AG09309 (cell line): Measurements from ENCODE around the gene EIF5A.

Experiments
- DNase-seq: peaks from one replicate; pipeline ENCODE4 v3.0.0-alpha.2; 2010; ENCODE audit warnings: low read depth
- H3K4me3 ChIP-seq: 2 replicates; pipeline ENCODE4 v1.5.1; 2011; ENCODE audit warnings: mild to moderate bottlenecking, low read depth, low read length, moderate library complexity; ENCODE audit not compliant: control insufficient read depth
- CTCF ChIP-seq: IDR thresholded peaks from 2 replicates; pipeline ENCODE4 v1.5.1; 2011; ENCODE audit warnings: mild to moderate bottlenecking, low read depth, low read length, inconsistent platforms; ENCODE audit not compliant: insufficient read depth, control insufficient read depth; ENCODE audit errors: missing control alignments

Gene EIF5A

GRCh38 chr17:7306911-7307685 lies at the start of gene EIF5A:
Gene EIF5A, plus strand, starts transcription at chr17:7307628. Its CDS starts 2,008 bp downstream, at chr17:7309636.
- DNase-seq = peak; percentile 100
- peak within 1 kb of the TSS; percentile 68 for H3K4me3 ChIP-seq
- no peak for TF ChIP-seq CTCF

GRCh38 chr17:7258731-7259554 lies 48.5 kb upstream of the EIF5A start:
- no peak for TF ChIP-seq CTCF
- no peak overlapping the region for H3K4me3 ChIP-seq
- no peak for DNase-seq

GRCh38 chr17:7259555-7259889 lies 47.9 kb upstream of the EIF5A start:
- no peak for TF ChIP-seq CTCF
- H3K4me3 ChIP-seq = no peak overlapping the region
- DNase-seq = no peak

GRCh38 chr17:7260151-7260550 lies 47.3 kb upstream of the EIF5A start:
- no peak for DNase-seq
- no peak overlapping the region for H3K4me3 ChIP-seq
- no peak for TF ChIP-seq CTCF

GRCh38 chr17:7260651-7261378 lies 46.6 kb upstream of the EIF5A start:
- peak overlapping the region; percentile 36 for H3K4me3 ChIP-seq
- TF ChIP-seq CTCF = no peak
- DNase-seq = no peak

GRCh38 chr17:7261379-7262191 lies 45.8 kb upstream of the EIF5A start:
- no peak for DNase-seq
- no peak for TF ChIP-seq CTCF
- H3K4me3 ChIP-seq = peak overlapping the region; percentile 36
